ENCODE measurements around the gene ITGAE. TPM values are rescaled to one million over a fixed set of nuclear protein-coding genes. Genes with fewer than 3 reads are reported as not detected.
A peak's percentile ranks its signal among the peaks of the same experiment; 100 is the strongest.

ITGAE gene
- polyA plus RNA-seq, 2 of the 4 experiments (the other 2 are of a cell fraction), result 154 to 156 TPM

DNA sequence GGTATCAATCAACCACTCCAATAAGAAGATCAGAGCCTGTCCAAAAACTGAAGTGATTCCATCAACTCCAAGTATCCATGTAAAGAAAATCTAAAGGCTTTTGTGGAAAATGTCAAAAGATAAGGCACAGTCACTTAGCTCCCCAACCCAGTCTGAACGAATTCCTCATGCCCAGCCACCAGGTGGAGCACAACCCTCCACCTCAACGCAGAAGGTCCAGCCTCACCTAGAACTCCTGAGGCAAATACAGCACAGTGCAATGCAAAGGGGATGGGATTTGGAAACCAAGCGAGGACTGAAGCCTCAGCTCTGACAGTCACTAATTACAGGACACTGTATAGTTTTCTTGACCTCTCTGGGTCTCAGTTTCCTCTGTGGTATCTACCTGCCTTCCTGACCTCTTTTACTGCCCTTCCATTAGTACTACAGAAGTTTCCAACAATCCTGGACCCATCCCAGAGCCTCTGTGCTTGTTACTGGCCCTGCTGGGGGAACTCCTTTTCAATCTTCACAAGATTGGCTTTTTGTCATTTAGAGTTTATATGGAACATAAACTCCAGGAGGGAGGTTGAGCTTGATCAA lies 43.0 kb upstream of the ITGAE start:
- CTCF ChIA-PET, result interaction anchor here (0.6 to 11.3 kb wide), 42 partner anchors 8 to 542 kb away, joined by 3 to 224 read pairs (median 5); partner anchors contain the start of gene P2RX1
- WGBS (ENCODE audit: missing lambda C conversion rate), result 13% methylated on average over 3 of the region's 3 CpGs
- POLR2A ChIA-PET, result interaction anchor here (1.0 kb wide), 1 partner anchor 106 kb away, joined by 4 read pairs; no protein-coding TSS in a partner anchor
- Histone ChIP-seq H3K4me3 (no peak overlapping the region), H3K4me2 (peak overlapping the region; percentile 97; the same call in 2 of the 3 replicates), H3K9me3 (no peaks in the 10 kb centered on the region), H3K4me1 (peaks cover 17% of the 10 kb centered on the region), H3K27ac (no peak overlapping the region)
- DNase-seq (ENCODE audit: low read depth in 1 of 2, low spot score in 1 of 2), result peak; percentile 78 to 87
- peak; percentile 67 to 72 for ATAC-seq
- peak; percentile 86 for FAIRE-seq
- 0 out of 2 replicates have a peak, but pooled peaks have one; percentile 37 for TF ChIP-seq TFCP2L1 (CRISPR knock-in tag; IDR thresholded peaks at IDR 0.05)
- TF ChIP-seq HEYL (CRISPR knock-in tag; IDR thresholded peaks at IDR 0.05), result no peak
- TF ChIP-seq, protein P1, sequence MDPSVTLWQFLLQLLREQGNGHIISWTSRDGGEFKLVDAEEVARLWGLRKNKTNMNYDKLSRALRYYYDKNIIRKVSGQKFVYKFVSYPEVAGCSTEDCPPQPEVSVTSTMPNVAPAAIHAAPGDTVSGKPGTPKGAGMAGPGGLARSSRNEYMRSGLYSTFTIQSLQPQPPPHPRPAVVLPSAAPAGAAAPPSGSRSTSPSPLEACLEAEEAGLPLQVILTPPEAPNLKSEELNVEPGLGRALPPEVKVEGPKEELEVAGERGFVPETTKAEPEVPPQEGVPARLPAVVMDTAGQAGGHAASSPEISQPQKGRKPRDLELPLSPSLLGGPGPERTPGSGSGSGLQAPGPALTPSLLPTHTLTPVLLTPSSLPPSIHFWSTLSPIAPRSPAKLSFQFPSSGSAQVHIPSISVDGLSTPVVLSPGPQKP (IDR thresholded peaks at IDR 0.05; ENCODE audit: low read depth, low read length), result no peak
- TF ChIP-seq, protein P2, sequence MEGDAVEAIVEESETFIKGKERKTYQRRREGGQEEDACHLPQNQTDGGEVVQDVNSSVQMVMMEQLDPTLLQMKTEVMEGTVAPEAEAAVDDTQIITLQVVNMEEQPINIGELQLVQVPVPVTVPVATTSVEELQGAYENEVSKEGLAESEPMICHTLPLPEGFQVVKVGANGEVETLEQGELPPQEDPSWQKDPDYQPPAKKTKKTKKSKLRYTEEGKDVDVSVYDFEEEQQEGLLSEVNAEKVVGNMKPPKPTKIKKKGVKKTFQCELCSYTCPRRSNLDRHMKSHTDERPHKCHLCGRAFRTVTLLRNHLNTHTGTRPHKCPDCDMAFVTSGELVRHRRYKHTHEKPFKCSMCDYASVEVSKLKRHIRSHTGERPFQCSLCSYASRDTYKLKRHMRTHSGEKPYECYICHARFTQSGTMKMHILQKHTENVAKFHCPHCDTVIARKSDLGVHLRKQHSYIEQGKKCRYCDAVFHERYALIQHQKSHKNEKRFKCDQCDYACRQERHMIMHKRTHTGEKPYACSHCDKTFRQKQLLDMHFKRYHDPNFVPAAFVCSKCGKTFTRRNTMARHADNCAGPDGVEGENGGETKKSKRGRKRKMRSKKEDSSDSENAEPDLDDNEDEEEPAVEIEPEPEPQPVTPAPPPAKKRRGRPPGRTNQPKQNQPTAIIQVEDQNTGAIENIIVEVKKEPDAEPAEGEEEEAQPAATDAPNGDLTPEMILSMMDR (IDR thresholded peaks at IDR 0.05), result peak; percentile 83
- no peak for TF ChIP-seq ZNF302 (CRISPR knock-in tag; IDR thresholded peaks at IDR 0.05)
- TF ChIP-seq RAD21 (conservative IDR thresholded peaks at IDR 0.05 in 1 of 2, IDR thresholded peaks at IDR 0.05 in 1 of 2), result peak; percentile 46 to 66; a peak in 4 of 5 replicates
- 0 out of 2 replicates have a peak, but pooled peaks have one; percentile 15 for TF ChIP-seq RARB (CRISPR knock-in tag; IDR thresholded peaks at IDR 0.05)
- peak; percentile 69 for TF ChIP-seq SMC3 (IDR thresholded peaks at IDR 0.05)
- no peak for TF ChIP-seq HOXA7 (CRISPR knock-in tag; IDR thresholded peaks at IDR 0.05)
- TF ChIP-seq, protein P3, sequence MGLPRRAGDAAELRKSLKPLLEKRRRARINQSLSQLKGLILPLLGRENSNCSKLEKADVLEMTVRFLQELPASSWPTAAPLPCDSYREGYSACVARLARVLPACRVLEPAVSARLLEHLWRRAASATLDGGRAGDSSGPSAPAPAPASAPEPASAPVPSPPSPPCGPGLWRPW (IDR thresholded peaks at IDR 0.05), result no peak

DNA sequence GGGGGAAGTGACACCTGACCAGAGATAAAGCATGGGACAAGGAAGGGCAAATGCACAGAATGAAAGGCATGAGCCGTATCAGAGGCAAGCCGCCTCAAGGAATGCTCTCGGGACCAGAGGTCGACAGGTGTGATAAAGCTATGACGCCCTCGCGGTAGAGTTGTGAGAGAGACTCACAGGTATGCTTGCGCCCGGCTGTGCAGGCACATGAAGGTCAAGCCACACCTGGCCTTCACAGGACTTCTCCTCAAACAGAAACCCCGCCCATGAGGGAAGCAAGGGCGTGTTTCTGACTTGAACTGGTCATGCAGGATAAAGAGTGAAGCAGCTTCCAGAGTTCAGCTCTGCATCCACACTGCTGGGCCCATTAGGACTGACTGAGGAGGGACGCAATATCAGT lies 37.2 kb upstream of the ITGAE start:
- Histone ChIP-seq H3K4me1 (no peaks in the 10 kb centered on the region), H3K4me3 (no peak overlapping the region), H3K4me2 (no peak overlapping the region), H3K27ac (no peak overlapping the region), H3K9me3 (no peaks in the 10 kb centered on the region)
- ATAC-seq (peak; percentile 24 to 33; a peak in 1 of 6 replicates), FAIRE-seq (no peak), DNase-seq (ENCODE audit: low read depth in 1 of 2, low spot score in 1 of 2) (no peak)
- ChIA-PET CTCF (interaction anchor here (0.5 to 8.3 kb wide), 11 partner anchors 8 to 245 kb away, joined by 3 to 120 read pairs (median 6); partner anchors contain the start of gene NCBP3), POLR2A (interaction anchor here (0.5 kb wide), 1 partner anchor 116 kb away, joined by 5 read pairs; no protein-coding TSS in a partner anchor)
- WGBS (ENCODE audit: missing lambda C conversion rate), result 91% methylated on average over 12 of the region's 12 CpGs
- TF ChIP-seq POLR2AphosphoS2 (conservative IDR thresholded peaks at IDR 0.05; ENCODE audit: low read length) (no peak), MAZ (IDR thresholded peaks at IDR 0.05; ENCODE audit: borderline replicate concordance, low read depth, low read length) (no peak), SREBF2 (IDR thresholded peaks at IDR 0.05) (no peak), HOXB5 (CRISPR knock-in tag; IDR thresholded peaks at IDR 0.05) (no peak), GATA3 (IDR thresholded peaks at IDR 0.05; ENCODE audit: borderline replicate concordance) (no peak), ZSCAN20 (CRISPR knock-in tag; IDR thresholded peaks at IDR 0.05) (no peak), EHF (CRISPR knock-in tag; IDR thresholded peaks at IDR 0.05) (no peak), NPAS2 (CRISPR knock-in tag; IDR thresholded peaks at IDR 0.05; ENCODE audit: borderline replicate concordance) (no peak), FOSB (CRISPR knock-in tag; IDR thresholded peaks at IDR 0.05) (no peak), RFX5 (IDR thresholded peaks at IDR 0.05) (no peak), HOXB13 (CRISPR knock-in tag; IDR thresholded peaks at IDR 0.05; ENCODE audit: low read depth) (no peak), CBX8 (IDR thresholded peaks at IDR 0.05) (no peak)
- TF ChIP-seq, protein P4, sequence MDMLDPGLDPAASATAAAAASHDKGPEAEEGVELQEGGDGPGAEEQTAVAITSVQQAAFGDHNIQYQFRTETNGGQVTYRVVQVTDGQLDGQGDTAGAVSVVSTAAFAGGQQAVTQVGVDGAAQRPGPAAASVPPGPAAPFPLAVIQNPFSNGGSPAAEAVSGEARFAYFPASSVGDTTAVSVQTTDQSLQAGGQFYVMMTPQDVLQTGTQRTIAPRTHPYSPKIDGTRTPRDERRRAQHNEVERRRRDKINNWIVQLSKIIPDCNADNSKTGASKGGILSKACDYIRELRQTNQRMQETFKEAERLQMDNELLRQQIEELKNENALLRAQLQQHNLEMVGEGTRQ (IDR thresholded peaks at IDR 0.05), result no peak
- TF ChIP-seq, protein P1 (IDR thresholded peaks at IDR 0.05; ENCODE audit: low read depth, low read length), result no peak
- TF ChIP-seq, protein P2 (IDR thresholded peaks at IDR 0.05), result no peak
- TF ChIP-seq, protein P5, sequence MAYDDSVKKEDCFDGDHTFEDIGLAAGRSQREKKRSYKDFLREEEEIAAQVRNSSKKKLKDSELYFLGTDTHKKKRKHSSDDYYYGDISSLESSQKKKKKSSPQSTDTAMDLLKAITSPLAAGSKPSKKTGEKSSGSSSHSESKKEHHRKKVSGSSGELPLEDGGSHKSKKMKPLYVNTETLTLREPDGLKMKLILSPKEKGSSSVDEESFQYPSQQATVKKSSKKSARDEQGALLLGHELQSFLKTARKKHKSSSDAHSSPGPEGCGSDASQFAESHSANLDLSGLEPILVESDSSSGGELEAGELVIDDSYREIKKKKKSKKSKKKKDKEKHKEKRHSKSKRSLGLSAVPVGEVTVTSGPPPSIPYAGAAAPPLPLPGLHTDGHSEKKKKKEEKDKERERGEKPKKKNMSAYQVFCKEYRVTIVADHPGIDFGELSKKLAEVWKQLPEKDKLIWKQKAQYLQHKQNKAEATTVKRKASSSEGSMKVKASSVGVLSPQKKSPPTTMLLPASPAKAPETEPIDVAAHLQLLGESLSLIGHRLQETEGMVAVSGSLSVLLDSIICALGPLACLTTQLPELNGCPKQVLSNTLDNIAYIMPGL (CRISPR knock-in tag; IDR thresholded peaks at IDR 0.05; ENCODE audit: borderline replicate concordance), result no peak
- TF ChIP-seq, protein P6, sequence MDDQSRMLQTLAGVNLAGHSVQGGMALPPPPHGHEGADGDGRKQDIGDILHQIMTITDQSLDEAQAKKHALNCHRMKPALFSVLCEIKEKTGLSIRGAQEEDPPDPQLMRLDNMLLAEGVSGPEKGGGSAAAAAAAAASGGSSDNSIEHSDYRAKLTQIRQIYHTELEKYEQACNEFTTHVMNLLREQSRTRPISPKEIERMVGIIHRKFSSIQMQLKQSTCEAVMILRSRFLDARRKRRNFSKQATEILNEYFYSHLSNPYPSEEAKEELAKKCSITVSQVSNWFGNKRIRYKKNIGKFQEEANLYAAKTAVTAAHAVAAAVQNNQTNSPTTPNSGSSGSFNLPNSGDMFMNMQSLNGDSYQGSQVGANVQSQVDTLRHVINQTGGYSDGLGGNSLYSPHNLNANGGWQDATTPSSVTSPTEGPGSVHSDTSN (IDR thresholded peaks at IDR 0.05), result no peak

Measured in A549 (cell line).